Body of pancreas (tissue), 4 donors: ENCODE data around the gene SLC1A5. TPM values are rescaled to one million over a fixed set of nuclear protein-coding genes. Genes with fewer than 3 reads are reported as not detected.

Source experiments
- ATAC-seq: fragments of 150-250 bp; one replicate; pipeline ENCODE4 v1.9.1; 2016
- DNase-seq, 4 donors: peaks; one replicate each; pipeline ENCODE4 v3.0.0-alpha.2; 2019
- H3K27ac ChIP-seq, 4 donors: fragments of 200-600 bp; sonication (generic); 1 replicate in 3 of 4; 2 replicates in 1 of 4; pipeline versions ENCODE4 v1.5.1 to v1.6.1; 2016 to 2019; ENCODE audit warnings: mild to moderate bottlenecking in 1 of 4, mixed read lengths in 1 of 4, moderate library complexity in 1 of 4
- H3K27me3 ChIP-seq, 2 donors: fragments of 200-600 bp; sonication (generic); one replicate each; pipeline ENCODE4 v1.6.0; 2016; ENCODE audit warnings: mild to moderate bottlenecking in 1 of 2
- H3K36me3 ChIP-seq, 2 donors: fragments of 200-600 bp; sonication (generic); replicated peaks in 1 of 2; 2 replicates each; pipeline ENCODE4 v1.5.1; 2016; ENCODE audit warnings: low read depth in 2 of 2; ENCODE audit not compliant: insufficient read depth in 1 of 2
- H3K4me1 ChIP-seq: fragments of 200-600 bp; sonication (generic); one replicate; pipeline ENCODE4 v1.6.0; 2016
- H3K4me3 ChIP-seq, 2 donors: fragments of 200-600 bp; sonication (generic); 1 replicate in 1 of 2; 2 replicates in 1 of 2; pipeline ENCODE4 v1.5.1; 2016 to 2019
- H3K9me3 ChIP-seq, 3 donors: fragments of 200-600 bp; sonication (generic); 1 replicate in 2 of 3; 2 replicates in 1 of 3; pipeline ENCODE4 v1.5.1; 2016
- CTCF ChIP-seq, 7 experiments: fragments of 450-650 bp in 4 of 7; fragments of 200-600 bp in 3 of 7; sonication (generic) in 3 of 7; IDR thresholded peaks; one replicate each; pipeline ENCODE4 v1.5.1; 2016 to 2019; ENCODE audit warnings: antibody characterized with exemption in 7 of 7
- POLR2A ChIP-seq, 3 donors: fragments of 450-650 bp; IDR thresholded peaks; one replicate each; pipeline ENCODE4 v1.6.1; 2016; ENCODE audit warnings: antibody characterized with exemption in 3 of 3, mild to moderate bottlenecking in 2 of 3
- WGBS, 2 donors: methylation state at CpG; one replicate each; pipeline ENCODE4 v1.1.5; 2017; 5-methylcytosine and 5-hydroxymethylcytosine counted together
- intact Hi-C: fragments of 100-400 bp; cut with DNase I; formaldehyde crosslinking; loops from one replicate; pipeline ENCODE4 v1.15.1; 2023
- total RNA-seq, 2 donors: library from RNA; depleted of rRNA; stranded (reverse); fragments of >200 nt; gene quantifications; one replicate each; pipeline ENCODE4 v1.1.0, GENCODE V29; 2016

The SLC1A5 gene
- total RNA-seq, 2 donors from 2014 or later, result 31.4 to 39.2 TPM

DNA sequence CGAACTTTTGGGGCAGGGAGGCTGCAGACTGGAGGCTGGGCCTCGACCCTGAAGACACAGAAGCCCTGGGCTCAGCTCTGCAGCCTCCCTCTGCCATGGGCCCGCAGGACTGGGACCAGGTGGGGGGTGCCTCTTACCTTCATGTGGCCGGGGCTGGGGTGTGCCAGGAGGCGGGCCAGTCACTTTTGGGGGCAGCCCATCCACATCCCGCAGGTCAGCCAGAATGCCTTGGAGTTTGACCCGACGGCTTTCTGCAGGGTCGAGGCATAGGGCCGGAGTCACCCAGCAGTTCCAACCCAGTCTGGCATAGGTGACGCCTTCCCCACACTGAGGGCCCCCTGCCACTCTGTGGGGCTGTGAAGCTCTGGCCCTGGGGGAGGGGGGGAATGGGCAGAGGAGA is 60.6 kb downstream of the SLC1A5 start:
- no peak overlapping the region for H3K27ac ChIP-seq
- no peaks in the 10 kb centered on the region for H3K4me1 ChIP-seq
- intact Hi-C loops, result no loop called here
- H3K27me3 ChIP-seq, result no peaks in the 10 kb centered on the region
- ATAC-seq, result no peak
- WGBS, 2 donors, result 73 to 81% methylated on average over 3 to 10 of the region's 11 CpGs
- DNase-seq, result no peak
- peaks cover 8 to 41% of the 10 kb centered on the region in 2 donors for H3K36me3 ChIP-seq
- no peaks in the 10 kb centered on the region for H3K9me3 ChIP-seq
- TF ChIP-seq CTCF (IDR thresholded peaks at IDR 0.05), result no peak
- TF ChIP-seq POLR2A (IDR thresholded peaks at IDR 0.05), result no peak
- H3K4me3 ChIP-seq, result no peak overlapping the region

DNA sequence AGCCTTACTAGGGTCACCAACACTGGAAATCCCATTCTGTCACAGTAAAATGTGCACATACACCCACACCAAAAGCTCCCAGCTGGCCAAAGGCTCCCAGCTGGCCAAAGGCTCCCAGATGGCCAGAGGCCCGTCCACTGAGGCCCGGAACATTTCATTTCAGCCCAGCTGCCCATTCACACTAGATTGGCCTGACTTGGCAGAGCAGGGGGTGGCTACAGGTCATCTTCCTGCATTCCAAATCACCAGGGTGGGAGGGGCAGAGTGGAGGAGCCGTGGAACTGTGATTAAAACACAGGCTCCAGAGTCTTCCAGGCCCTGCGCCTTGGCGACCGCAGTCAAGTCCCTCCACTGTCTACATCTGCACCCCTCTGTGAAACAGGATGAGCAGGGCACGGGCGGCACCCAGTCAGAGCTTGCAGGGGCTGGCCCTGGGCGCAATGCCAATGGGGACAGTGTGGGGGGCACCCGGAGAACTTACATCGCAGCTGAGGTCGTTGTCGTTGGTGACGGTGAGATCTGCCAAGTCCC is 61.4 kb downstream of the SLC1A5 start:
- intact Hi-C loops, result no loop called here
- TF ChIP-seq POLR2A (IDR thresholded peaks at IDR 0.05), result no peak
- no peak for TF ChIP-seq CTCF (IDR thresholded peaks at IDR 0.05)
- WGBS, 2 donors, result 76 to 84% methylated on average over 8 to 14 of the region's 14 CpGs
- Histone ChIP-seq H3K4me3 (no peak overlapping the region), H3K36me3 (peaks cover 11 to 43% of the 10 kb centered on the region in 2 donors), H3K27ac (no peak overlapping the region), H3K4me1 (no peaks in the 10 kb centered on the region), H3K27me3 (no peaks in the 10 kb centered on the region), H3K9me3 (no peaks in the 10 kb centered on the region)
- DNase-seq (no peak), ATAC-seq (no peak)

GRCh38 chr19:46726551-46726950 is 61.8 kb downstream of the SLC1A5 start:
- intact Hi-C loops, result no loop called here
- Histone ChIP-seq H3K4me3 (no peak overlapping the region), H3K4me1 (no peaks in the 10 kb centered on the region), H3K9me3 (no peaks in the 10 kb centered on the region), H3K36me3 (peaks cover 11 to 45% of the 10 kb centered on the region in 2 donors), H3K27ac (no peak overlapping the region), H3K27me3 (no peaks in the 10 kb centered on the region)
- ATAC-seq (no peak), DNase-seq (no peak)
- no peak for TF ChIP-seq POLR2A (IDR thresholded peaks at IDR 0.05)
- TF ChIP-seq CTCF (IDR thresholded peaks at IDR 0.05), result no peak
- 88 to 92% methylated on average over 10 of the region's 10 CpGs for WGBS, 2 donors

DNA sequence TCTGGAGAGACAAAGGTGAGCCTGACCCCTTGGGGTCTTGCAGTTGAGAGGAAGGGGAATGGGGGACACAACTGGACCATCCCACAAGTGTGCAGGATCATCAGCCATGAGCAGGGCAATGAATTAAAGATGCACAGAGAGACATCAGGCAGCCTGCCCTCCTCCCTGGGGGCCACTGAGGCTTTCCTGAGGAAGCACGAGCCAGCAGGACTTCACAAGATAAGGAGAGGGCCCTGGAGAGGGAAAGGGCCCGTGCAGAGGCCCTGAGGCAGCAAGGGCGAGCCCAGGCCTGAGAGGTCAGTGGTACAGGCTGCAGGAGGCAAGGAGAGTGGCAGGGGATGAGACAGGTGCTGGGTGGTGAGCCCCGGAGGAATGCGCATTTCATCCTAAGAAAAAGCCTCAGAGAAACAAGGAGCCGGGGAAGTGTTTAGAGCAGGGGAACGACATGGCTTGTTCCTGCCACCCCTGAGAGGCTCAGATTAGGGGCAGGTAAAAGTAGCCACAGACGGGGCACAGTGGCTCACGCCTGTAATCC is 62.5 kb downstream of the SLC1A5 start:
- intact Hi-C loops, result no loop called here

More for the DNA sequence above, 62.5 kb downstream of the SLC1A5 start:
- TF ChIP-seq CTCF (IDR thresholded peaks at IDR 0.05) (no peak), POLR2A (IDR thresholded peaks at IDR 0.05) (no peak)
- ATAC-seq, result no peak
- 73 to 80% methylated on average over 9 of the region's 9 CpGs for WGBS, 2 donors
- Histone ChIP-seq H3K27me3 (no peaks in the 10 kb centered on the region), H3K36me3 (peaks cover 11 to 45% of the 10 kb centered on the region in 2 donors), H3K27ac (no peak overlapping the region), H3K4me1 (no peaks in the 10 kb centered on the region), H3K4me3 (no peak overlapping the region), H3K9me3 (no peaks in the 10 kb centered on the region)
- no peak for DNase-seq
